ENCODE results near the gene EGLN1.

The EGLN1 gene

DNA sequence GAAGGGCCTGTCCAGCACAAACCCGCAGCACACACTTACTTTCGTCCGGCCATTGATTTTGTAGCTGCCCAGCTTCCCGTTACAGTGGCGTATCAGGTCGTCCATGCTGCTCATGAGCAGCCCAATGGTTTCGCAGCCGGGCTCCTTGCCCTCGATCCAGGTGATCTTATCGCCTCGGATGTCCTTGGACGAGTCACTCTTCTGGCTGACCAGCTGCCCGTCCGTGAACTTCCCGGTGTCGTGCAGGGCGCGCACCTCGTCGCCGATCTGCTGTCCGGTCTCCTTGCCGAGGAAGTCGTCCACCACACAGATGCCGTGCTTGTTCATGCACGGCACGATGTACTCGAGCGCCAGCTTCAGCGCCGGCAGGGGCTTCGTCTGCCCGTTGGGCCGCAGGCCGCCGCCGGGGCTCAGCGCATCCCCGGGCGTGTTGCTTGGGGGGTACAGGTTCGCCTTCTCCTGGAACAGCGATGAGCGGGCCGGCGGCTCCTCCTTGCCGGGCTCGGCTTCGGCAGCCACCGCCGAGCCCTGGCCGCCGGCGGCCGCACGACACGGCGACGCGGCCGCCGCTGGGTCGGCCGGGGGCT, 1.0 kb downstream of the EGLN1 start:
- DNase-seq = peak; percentile 19

DNA sequence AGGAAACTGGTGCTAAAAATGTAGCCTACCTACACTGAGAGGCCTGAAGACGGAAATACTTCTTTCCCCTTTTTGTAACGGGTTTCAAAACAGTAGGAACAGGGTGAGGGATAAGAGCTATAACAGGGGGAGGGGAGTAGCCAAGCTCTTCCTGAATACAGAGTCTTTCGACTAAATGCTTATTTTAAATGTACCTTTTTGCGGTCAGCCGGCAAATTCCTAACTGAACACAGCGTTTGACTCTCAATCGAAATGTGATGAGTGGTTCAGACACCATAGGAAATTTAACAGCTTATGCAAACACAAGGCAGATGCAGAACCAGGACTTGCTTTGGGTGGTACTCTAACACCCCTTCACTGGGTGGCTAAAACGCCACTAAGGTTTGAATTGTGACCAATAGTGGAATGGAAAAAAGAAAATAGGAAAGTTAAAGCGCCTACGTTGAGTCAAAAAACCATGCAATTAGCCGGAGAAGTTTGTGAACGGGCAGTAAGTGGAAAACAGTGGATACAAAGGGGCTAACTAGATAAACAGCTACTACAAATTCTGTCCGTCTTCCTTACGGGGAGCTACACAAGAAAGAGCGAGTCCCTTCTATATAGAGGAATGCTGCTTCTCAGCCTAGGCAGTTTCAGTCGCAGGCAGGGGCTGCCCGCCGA, 1.7 kb downstream of the EGLN1 start:
- DNase-seq = no peak

DNA sequence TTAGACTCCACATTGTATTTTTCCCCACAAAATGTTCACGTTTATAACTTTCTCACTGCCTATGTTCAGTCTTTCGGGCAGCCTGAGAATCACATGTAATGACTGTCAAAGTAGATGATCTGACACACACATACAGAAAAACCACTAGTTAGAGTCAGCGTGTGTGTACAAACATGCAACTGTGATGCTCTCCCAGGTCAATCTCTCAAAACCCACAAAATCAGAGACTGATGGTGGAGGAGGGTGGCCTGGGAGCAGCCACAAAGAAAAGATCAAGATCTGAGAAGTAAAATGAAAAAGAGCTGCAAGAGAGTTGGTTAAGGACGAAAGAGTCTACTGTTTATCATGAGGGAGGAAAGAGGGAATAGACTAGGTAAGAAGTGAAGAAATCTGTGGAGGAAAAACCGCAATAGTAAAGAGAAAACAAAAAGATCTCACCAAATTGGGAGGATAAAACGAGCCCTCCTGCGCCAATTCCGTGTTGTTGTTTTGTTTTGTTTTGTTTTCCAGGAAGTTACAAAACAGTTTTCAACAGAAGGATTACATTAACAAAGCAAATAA, 2.3 kb downstream of the EGLN1 start:
- no peak for DNase-seq

DNA sequence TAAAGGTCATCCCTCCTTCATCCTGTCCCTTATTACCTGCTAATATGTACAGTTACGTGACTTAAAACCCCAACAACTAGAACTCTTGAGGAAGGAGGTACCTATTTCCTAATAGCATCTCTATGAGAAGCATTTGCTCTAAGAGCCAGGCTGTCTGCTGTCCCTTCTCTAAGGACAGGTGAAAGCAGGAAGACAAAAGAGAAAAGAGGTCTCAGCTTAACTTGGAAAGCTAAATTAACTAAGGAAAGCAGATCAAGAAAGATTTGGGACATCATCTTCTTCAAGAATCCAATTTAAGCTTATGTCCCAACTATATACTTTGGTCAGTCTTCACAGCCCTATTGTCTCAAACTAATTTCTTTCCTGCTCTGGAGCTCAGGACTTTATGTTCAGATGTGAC, 2.9 kb downstream of the EGLN1 start:
- no peak for DNase-seq

DNA sequence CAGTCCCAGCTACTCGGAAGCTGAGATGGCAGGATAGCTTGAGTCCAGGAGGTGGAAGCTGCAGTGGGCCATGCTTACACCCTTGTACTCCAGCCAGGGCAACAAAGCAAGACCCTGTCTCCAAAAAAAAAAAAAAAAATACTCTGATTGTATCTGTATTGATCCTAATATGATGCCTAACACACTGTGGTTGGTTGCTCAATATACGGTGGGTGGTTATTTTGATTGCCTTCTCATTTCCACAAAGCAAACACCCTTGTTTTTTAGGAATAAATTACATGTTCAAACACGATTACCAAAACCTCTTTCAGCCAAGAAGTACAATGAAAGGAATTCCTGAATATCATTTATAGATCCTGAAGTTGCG, 3.4 kb downstream of the EGLN1 start:
- no peak for DNase-seq

DNA sequence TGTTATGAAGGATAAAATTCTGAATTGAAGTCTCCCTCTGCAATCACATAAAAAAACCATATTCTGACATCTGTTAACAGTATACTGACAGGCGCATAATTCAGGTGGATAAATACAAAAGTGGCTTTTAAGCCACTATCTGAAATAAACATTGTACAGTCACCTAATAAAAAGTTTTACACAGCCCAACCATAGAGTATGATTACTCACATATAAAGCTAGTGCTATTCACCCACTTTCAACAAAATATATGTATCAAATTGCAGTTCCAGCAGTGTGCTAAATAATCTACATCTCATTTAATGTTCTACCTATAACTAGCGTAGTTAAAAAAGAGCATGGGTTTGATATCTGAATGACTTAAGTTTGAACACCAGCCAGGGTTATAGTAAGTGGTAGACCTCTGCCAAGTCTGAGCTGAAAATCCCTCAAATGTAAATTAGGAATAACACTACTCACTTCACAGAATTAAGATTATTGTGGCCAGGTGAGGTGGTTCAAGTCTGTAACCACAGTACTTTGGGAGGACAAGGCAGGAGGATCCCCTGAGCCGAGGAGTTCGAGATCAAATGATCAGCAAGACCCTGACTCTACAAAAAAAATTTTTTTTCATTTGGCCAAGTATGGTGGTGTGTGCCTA, 3.9 kb downstream of the EGLN1 start:
- no peak for DNase-seq

DNA sequence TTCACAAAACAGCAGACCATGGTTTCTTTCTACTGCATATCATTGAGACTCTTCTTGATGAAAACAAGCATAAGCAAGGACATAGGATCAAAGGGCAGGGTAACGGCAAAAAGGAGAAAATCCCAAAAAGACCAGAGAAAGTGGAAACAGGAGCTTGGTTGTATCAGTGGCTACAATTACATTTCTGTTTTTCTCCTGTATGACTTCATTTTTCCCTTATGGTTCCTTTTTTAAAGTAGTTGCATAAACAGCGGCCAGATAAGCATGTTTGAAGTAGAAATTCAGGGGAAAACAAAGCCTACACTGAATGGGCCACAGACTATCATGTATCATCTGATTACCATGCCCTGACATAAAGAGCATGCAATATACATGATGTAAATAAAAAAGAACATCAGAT, 4.6 kb downstream of the EGLN1 start:
- DNase-seq = no peak

DNA sequence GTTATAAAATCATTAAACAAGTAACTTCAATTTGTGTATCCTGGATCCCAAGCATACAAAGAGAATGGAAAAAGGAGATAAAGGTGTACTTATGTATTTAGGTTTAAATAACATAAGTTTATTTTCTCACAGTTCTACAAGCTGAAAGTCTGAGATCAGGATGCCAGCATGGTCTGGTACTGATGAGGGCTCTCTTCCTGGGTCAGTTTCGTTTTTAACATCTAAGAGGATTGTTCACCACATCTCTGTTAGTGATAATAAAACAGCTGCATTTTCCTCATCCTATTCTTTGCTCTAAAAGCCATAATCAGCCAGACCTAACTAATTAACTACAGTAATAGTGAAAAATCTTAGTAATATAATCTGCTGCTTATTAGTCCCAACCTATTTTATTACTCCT, 5.2 kb downstream of the EGLN1 start:
- DNase-seq = no peak

DNA sequence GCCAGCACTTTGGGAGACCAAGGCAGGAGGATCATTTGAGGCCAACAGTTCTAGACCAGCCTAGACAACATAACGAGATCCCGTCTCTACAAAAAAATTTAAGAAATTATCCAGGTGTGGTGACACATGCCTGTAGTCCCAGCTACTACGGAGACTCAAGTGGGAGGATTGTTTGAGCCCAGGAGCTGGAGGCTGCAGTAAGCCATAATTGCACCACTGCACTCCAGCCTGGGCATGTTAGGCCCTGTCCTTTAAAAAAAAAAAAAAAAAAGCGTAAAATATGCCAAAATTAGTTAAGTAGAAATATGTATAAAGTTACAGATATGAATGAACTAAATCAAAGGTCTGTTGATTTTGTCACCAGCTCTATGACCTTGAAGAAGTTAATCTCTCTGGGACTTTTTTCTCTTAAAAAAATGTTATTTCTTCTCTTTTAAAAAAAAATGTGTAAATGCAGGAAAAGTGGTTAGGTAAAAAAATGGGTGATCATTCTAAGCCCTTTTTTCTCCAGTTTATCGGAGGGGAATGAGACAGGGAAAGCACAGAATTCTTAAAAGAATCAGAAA, 7.0 kb downstream of the EGLN1 start:
- no peak for DNase-seq

DNA sequence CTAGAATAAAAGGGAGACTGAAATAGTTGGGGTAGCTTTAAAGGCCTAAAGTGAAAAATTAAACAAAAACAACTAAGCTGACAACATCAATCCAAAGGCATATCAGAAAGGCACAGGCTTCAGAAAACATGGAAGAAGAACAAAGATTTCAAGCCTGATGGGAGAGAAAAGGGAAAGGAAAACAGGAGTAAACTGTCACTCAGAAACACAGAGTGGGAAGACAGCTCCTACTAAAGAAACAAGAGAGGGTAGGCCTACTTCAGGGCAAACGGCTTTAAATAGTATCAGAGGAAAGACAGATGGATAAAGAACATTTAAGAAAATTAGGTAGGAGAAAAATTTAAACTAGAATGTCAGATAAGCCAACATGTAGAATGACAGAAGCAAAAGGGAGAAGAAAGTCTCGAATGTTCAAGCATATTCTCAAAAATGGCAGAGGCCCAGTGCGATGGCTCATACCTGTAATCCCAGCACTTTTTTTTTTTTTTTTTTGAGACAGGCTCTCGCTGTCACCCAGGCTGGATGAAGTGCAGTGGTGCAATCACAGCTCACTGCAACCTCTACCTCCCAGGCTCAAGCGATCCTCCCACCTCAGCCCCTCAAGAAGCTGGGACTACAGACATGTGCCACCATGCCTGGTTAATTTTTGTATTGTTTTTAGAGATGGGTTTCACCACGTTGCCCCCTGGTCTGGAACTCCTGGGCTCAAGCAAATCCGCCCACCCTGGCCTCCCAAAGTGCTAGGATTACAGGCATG, 7.6 kb downstream of the EGLN1 start:
- DNase-seq = no peak

DNA sequence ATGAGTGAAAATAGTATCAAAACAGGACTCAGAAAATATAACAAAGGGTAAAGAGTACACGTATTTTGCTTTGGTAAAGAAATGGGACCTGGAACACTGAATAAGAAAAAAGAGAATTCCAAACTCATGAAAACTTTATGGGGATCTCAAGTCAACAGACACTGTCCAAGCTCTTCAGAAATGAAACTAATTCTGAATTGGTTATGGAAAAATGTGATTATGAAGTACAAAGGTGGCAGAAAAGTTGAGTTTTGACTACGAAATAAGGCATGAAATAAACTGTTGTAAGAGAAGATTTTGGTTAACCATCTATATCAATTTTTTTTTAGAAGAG, 8.4 kb downstream of the EGLN1 start:
- no peak for DNase-seq

DNA sequence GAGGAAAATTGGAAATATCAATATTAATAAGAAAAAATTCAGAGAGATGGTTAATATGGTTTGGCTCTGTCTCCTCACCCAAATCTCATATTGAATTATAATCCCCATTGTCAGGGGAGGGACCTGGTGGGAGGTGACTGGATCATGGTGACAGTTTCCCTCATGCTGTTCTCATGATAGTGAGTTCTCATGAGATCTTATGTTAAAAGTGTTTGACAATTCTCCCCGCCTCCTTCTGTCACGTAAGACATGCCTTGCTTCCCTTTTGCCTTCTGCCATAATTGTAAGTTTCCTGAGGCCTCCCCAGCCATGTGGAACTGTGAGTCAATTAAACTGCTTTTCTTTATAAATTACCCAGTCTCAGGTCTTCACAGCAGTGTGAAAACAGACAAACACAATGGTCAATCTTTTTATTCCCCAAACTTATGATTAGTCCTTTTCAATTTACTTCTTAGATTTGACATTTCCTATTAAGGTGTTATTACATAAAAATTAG, 11.0 kb downstream of the EGLN1 start:
- DNase-seq = no peak

DNA sequence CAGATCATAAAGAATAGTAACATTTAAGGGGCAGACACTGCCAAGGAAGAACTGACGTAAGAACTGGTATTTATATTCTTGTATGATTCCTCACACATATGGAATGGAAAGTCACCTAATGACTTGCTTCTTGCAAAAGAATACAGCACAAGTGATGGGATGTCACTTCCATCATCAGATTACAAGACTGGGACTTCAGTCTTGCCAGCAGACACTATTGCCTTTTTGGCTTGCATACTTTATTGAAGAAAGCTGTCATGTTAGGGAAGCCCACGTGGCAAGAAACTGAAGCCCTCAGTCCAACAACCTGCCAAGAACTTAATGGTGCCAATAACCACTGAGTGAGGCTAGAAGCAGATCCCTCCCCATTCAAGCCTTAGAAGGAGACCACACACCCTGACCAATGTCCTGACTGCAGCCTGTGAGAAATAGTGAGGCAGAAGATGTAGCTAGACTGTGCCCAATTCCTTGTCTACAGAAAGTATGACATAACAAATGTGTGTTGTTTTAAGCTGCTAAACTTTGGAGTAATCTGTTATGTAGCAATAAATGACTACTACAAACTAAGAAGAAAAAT, 12.0 kb downstream of the EGLN1 start:
- no peak for DNase-seq

DNA sequence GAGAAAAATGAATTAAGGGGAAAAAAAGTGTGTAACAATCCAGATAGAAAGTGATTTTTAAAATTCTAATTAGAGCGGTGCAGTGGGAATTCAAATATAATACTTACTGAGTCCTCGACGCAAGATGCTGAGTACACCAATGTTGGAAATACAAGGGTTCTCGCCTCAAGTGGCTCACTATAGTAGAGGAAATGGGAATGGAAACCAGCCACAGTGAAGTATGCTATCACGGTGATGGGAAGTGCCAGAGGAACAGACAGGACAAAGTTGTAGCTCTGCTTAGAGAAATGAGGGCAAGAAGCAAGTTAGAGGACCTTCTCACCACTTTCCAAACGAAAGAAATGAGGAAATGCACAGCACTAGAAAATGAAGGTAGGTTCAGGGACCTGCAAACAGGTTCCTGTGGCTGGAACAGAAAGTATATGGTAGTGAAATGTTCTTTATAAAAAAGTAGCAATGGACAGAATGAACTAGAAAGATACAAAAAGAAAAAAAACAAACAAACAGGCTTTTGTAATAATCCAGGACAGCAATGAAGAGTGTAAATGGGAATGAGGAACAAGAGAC, 13.5 kb downstream of the EGLN1 start:
- no peak for DNase-seq

DNA sequence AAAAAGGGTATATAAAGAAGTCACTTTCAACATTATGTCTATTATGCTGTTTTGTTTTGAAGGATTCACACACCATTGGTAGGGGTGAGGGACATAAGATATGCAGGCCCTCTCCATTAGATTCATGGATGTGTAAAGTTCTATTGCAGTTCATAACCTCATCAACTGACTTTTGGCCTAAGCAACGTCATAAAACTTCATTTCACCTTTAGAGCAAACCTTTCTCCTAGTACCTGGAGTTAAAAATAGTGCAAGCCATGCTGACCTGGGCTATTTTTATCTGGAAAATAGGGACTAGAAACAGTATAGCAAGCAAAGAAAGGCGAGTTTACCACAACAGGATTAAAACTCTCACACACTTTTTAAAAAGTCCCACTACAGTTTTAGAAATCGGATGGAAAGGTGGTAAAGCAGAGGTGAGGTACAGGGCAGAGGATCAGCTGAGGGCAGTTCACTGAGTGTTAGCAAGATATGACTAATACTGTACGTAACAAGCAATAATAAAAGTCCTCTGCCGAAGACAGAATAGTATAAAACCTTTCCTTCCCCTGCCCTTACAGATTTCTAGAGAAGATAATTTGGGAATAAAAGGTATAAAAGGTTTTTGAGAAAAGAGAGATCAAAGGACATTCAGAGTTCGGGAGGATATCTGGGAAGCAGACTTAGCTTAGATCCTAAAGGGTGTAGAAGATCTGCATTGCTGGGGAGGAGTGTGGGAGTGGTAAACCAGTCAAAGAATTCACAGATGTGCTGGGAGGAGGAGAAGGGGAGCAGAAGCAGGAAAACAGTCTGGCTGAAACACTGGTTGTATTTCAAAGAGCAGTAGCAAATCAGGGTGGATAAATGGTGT, 14.3 kb downstream of the EGLN1 start:
- no peak for DNase-seq

DNA sequence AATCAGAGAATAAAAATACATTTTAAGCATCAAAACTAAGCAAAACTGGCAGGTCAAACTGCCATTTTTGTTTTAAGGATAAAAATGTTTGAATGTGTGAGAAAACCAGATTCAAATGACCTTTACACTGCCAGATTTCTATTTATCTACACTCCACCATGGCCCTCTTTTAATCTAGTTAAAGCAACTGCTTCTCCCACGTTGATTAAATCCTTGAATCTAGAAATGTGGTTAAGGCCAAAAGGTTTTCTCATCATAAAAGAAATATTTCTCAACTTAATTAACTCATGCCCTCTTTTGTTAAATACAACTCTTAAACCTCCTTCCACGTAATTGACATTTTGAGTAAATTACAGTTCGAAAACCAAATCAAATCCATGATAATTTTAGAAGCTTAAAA, 15.0 kb downstream of the EGLN1 start:
- DNase-seq = no peak

DNA sequence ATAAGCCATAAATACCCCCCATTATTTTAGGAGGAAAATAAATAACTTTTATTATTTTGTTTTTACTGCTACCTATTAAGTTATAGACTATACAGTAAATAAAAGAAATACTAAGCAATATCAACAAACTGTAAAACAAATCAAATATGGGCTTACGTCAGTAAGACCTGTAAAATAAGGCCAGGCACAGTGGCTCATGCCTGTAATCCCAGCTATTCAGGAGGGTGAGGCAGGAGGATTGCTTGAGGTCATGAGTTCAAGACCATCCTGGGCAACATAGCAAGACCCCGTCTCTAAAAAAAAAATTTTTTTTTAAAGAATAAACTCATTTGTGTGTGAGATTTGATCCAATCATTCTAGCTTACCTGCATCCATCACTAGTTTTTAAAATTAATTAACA, 17.8 kb downstream of the EGLN1 start:
- no peak for DNase-seq

DNA sequence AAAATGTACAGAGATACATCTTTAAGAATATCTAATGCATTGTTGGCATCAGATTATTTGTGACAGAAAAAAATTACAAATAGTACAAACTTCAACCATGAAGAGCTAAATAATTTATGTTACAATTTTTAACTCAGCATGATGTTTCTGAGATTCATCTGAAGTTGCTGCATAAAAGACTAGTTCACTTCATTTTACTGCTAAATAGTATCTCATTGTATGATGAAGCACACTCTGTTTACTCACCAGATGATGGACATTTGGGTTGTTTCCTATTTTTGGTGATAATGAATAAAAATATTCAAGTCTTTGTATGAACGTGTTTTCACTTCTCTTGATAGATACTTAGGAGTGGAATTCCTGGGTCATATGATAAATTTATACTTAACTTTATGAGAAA, 20.6 kb downstream of the EGLN1 start:
- DNase-seq = no peak

DNA sequence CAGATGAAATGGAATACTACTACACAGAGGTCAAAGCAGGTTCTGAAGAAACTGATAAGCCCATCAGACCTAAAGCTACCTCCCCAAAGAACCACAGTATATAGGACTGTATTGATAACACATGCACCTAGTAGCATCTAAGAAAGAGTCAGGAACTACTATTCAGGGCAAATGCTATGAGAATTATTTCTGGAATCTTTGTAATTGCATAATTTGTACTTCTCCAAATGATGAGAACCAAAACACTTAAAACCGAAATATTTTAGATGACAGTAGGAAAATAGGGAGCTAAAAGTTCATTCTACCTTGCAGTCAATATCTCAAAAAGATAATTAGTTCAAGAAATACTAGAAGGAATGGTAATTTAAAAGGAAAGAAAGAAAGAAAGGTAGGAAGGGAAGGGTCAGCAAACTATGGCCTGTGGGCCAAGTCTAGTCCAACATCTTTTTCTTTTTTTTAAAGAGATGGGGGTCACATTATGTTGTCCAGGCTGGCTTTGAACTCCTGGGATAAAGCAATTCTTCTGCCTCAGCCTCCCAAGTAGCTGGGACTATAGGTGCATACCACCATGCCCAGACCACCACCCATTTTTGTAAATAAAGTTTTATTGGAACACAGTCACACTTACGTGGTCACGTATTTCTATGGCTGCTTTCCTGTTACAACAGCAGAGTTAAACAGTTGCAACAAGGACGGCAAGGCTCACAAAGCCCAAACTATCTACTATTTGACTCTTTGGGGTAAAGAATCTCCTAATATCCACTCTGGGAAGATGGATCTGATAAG, 24.0 kb downstream of the EGLN1 start:
- DNase-seq = no peak

DNA sequence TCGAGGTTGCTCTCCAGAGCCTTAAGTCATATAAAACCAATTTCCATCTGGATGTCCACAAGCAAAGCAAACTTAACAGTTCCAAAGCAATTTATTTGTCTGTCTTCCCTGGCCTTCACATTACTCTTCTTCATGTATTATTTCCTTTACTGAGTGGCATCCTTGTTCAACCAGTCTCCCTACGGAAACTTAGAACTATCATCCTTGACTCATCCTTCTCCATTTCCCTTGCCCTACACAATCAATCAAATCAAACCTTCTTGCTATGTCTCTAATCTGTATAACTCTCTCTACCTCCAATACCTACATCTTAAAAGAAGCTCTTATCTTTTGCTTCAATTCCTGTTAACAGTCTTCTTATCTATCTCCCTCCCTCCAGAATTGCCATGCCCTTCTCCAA, 25.4 kb downstream of the EGLN1 start:
- no peak for DNase-seq

DNA sequence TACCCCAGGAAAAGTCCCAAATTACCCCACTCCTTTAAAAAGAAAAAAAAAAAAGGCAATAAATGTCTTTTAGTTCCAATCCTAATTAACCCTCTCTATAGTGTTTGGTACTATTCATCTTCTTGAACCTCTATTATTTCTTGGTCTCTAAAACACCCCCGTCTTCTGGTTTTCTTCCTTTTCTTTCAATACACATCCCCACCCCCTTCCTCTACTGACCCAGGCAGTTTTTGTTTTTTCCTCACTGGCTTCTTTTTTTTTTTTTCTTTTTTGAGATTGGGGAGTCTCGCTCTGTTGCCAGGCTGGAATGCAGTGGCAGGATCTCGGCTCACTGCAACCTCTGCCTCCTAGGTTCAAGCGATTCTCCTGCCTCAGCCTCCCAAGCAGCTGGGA, 26.1 kb downstream of the EGLN1 start:
- no peak for DNase-seq
